ENCODE data around the gene JAK2. TPM values are rescaled to one million over a fixed set of nuclear protein-coding genes. Genes with fewer than 3 reads are reported as not detected.

The JAK2 gene
- total and polyA plus RNA-seq, 12 donors = 2.3 to 95.6 (median 32.9) TPM

DNA sequence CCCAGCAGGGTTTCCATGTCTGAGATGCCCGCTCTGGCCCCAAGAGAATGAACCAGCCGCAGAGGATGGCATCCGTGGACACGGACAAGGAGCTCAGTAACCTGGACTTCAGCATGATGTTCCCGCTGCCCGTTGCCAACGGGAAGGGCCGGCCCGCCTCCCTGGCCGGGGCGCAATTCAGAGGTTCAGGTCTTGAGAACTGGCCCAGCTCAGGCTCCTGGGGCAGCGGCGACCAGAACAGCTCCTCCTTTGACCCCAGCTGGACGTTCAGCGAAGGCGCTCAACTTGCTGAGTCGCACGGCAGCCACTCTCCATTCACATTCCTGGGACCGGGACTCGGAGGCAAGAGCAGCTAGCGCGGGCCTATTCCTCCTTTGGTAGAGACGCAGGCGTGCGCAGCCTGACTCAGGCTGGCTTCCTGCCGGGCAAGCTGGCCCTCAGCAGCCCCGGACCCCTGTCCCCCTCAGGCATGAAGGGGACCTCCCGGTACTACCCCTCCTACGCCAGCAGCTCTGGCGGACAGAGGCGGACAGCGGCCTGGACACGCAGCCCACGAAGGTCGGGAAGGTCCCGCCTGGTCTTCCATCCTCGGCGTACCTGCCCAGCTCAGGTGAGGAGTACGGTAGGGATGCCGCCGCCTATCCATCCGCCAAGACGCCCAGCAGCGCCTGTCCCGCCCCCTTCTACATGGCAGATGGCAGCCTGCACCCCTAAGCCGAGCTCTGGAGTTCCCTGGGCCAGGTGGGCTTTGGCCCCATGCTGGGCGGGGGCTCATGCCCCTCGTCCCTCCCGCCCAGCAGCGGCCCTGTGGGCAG is 126.0 kb downstream of the JAK2 start:
- DNase-seq (no peak), ATAC-seq (peak in 3 of 8 donors; percentile 16 to 45 (median 25))
- Histone ChIP-seq H3K27ac (no peak overlapping the region), H3K4me1 (no peaks in the 10 kb centered on the region), H3K4me3 (no peak overlapping the region), H3K36me3 (peaks cover 0 to 31% (median 0%) of the 10 kb centered on the region in 9 donors), H3K9me3 (peaks cover 0 to 26% (median 0%) of the 10 kb centered on the region in 11 donors), H3K27me3 (no peaks in the 10 kb centered on the region)
- TF ChIP-seq, protein P1, sequence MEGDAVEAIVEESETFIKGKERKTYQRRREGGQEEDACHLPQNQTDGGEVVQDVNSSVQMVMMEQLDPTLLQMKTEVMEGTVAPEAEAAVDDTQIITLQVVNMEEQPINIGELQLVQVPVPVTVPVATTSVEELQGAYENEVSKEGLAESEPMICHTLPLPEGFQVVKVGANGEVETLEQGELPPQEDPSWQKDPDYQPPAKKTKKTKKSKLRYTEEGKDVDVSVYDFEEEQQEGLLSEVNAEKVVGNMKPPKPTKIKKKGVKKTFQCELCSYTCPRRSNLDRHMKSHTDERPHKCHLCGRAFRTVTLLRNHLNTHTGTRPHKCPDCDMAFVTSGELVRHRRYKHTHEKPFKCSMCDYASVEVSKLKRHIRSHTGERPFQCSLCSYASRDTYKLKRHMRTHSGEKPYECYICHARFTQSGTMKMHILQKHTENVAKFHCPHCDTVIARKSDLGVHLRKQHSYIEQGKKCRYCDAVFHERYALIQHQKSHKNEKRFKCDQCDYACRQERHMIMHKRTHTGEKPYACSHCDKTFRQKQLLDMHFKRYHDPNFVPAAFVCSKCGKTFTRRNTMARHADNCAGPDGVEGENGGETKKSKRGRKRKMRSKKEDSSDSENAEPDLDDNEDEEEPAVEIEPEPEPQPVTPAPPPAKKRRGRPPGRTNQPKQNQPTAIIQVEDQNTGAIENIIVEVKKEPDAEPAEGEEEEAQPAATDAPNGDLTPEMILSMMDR (IDR thresholded peaks at IDR 0.05) = no peak
- intact Hi-C loops (cut with DNase I) = no loop called here
- WGBS, 2 donors = 97 to 98% methylated on average over 41 to 50 of the region's 50 CpGs

DNA sequence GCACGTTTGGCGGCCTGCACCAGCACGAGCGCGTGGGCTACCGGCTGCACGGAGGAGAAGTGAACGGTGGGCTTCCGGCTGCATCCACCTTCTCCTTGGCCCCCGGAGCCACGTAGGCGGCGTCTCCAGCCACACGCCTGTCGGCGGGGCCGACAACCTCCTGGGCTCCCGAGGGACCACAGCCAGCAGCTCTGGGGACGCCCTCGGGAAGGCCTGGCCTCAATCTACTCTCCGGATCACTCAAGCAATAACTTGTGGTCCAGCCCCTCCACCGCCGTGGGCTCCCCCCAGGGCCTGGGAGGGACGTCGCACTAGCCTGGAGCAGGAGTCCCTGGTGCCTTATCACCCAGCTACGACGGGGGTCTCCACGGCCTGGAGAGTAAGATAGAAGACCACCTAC is 126.6 kb downstream of the JAK2 start:
- DNase-seq (no peak), ATAC-seq (peak in 2 of 8 donors; percentile 14 to 29)

DNA sequence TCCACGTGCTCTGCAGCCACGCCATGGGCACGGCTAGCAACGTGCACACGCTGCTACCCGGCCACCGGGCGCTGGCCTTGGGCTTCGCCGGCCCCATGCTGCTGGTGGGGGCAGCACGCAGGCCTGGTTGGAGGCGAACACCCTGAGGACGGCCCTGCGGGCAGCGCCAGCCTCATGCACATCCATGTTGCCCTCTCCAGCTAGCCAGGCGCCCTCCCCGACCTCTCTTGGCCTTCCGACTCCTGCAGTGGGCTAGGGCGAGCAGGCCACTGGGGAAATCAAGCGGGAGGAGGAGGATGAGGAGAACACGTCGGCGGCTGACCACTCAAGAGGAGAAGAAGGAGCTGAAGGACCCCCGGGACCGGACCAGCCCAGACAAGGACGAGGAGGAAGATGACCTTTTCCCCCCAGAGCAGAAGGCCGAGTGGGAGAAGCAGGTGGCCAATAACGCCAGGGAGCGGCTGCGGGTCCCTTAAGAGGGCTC is 127.1 kb downstream of the JAK2 start:
- Histone ChIP-seq H3K36me3 (peaks cover 0 to 31% (median 7%) of the 10 kb centered on the region in 9 donors), H3K4me1 (no peaks in the 10 kb centered on the region), H3K27me3 (no peaks in the 10 kb centered on the region), H3K9me3 (peaks cover 0 to 20% (median 0%) of the 10 kb centered on the region in 11 donors), H3K27ac (no peak overlapping the region), H3K4me3 (no peak overlapping the region)
- DNase-seq (no peak), ATAC-seq (peak in 2 of 8 donors; percentile 22 to 53)
- intact Hi-C loops (cut with DNase I) = no loop called here
- 97% methylated on average over 30 of the region's 30 CpGs for WGBS, 2 donors
- TF ChIP-seq, protein P1 (IDR thresholded peaks at IDR 0.05) = no peak

More for the DNA sequence above, 126.6 kb downstream of the JAK2 start:
- WGBS, 2 donors = 98% methylated on average over 28 of the region's 28 CpGs
- TF ChIP-seq, protein P1 (IDR thresholded peaks at IDR 0.05) = no peak
- Histone ChIP-seq H3K4me1 (no peaks in the 10 kb centered on the region), H3K27ac (no peak overlapping the region), H3K9me3 (peaks cover 0 to 20% (median 0%) of the 10 kb centered on the region in 11 donors), H3K4me3 (no peak overlapping the region), H3K36me3 (peaks cover 0 to 31% (median 3%) of the 10 kb centered on the region in 9 donors), H3K27me3 (no peaks in the 10 kb centered on the region)
- intact Hi-C loops (cut with DNase I) = no loop called here

DNA sequence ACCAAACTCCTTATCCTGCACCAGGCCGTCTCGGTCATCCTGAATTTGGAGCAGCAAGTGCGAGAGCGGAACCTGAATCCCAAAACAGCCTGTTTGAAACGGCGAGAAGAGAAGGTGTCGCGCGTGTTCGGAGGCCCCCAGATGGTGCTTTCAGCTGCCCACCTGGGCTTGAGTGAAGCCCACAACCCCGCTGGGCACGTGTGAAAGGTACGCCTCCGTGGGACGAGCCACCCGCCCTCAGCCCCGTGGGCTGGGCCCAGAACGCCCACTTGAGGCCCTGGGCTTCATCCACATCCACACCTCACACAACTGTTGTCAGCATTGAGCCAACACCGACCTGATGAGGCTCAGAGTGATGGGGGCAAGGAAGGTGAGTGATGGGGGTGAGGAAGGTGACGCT is 127.6 kb downstream of the JAK2 start:
- ATAC-seq (peak in 1 of 8 donors; percentile 33), DNase-seq (no peak)
- TF ChIP-seq, protein P1 (IDR thresholded peaks at IDR 0.05) = no peak
- intact Hi-C loops (cut with DNase I) = no loop called here
- 95% methylated on average over 20 of the region's 20 CpGs for WGBS, 2 donors
- Histone ChIP-seq H3K36me3 (peaks cover 0 to 26% (median 9%) of the 10 kb centered on the region in 9 donors), H3K9me3 (peaks cover 0 to 20% (median 0%) of the 10 kb centered on the region in 11 donors), H3K27ac (no peak overlapping the region), H3K4me3 (no peak overlapping the region), H3K4me1 (no peaks in the 10 kb centered on the region), H3K27me3 (no peaks in the 10 kb centered on the region)

All from heart right ventricle (tissue), 16 donors.